Stimulated activated CD4-positive, alpha-beta T cell treated with anti-CD3 and anti-CD28 coated beads, Interleukin-12 subunit alpha, Interleukin-12 subunit beta, amount 100 ng/mL, for 24 hours (primary cell): ENCODE measurements around the gene GPR84.

Source experiments
- DNase-seq, 2 experiments: peaks; one replicate each; pipeline ENCODE4 v3.0.0-alpha.2; 2020; ENCODE audit warnings: low read depth in 2 of 2

GPR84 gene

GRCh38 chr12:54392485-54393206 is 28.4 kb upstream of the GPR84 start:
- DNase-seq = no peak

- DNase-seq = peak; percentile 26 to 61
These were observed 26.6 kb upstream of the GPR84 start for GRCh38 chr12:54390668-54391551.

GRCh38 chr12:54390176-54390667 is 25.9 kb upstream of the GPR84 start:
- no peak for DNase-seq

- DNase-seq = no peak
These were observed 25.4 kb upstream of the GPR84 start for GRCh38 chr12:54389607-54390175.

- no peak for DNase-seq
These were observed 24.8 kb upstream of the GPR84 start for GRCh38 chr12:54389134-54389508.

GRCh38 chr12:54388237-54389133 is 24.2 kb upstream of the GPR84 start:
- no peak for DNase-seq

GRCh38 chr12:54387114-54387467 is 22.8 kb upstream of the GPR84 start:
- DNase-seq = no peak

- no peak for DNase-seq
These were observed 22.3 kb upstream of the GPR84 start for GRCh38 chr12:54386403-54387113.

- no peak for DNase-seq
These were observed 21.1 kb upstream of the GPR84 start for GRCh38 chr12:54385251-54385914.

- DNase-seq = no peak
These were observed 20.3 kb upstream of the GPR84 start, which contains the start of gene ZNF385A for GRCh38 chr12:54384591-54385041. Gene ZNF385A (minus strand): TSS chr12:54384733. CDS start chr12:54384514, 219 bp downstream.

GRCh38 chr12:54383041-54383609 is 18.8 kb upstream of the GPR84 start:
- no peak for DNase-seq

- no peak for DNase-seq
These were observed 16.9 kb upstream of the GPR84 start for GRCh38 chr12:54381136-54381535.

GRCh38 chr12:54379398-54380201 is 15.3 kb upstream of the GPR84 start:
- DNase-seq = peak; percentile 77 to 90

- no peak for DNase-seq
These were observed 14.6 kb upstream of the GPR84 start for GRCh38 chr12:54378796-54379397.

GRCh38 chr12:54377797-54378515 is 13.7 kb upstream of the GPR84 start:
- DNase-seq = no peak

GRCh38 chr12:54377007-54377406 is 12.7 kb upstream of the GPR84 start:
- no peak for DNase-seq

- no peak for DNase-seq
These were observed 12.3 kb upstream of the GPR84 start for GRCh38 chr12:54376596-54376995.

GRCh38 chr12:54375259-54375579 is 10.9 kb upstream of the GPR84 start:
- DNase-seq = no peak
